T-cell (primary cell): Measurements from ENCODE around the gene PNPLA7. TPM values are rescaled to one million over a fixed set of nuclear protein-coding genes. Genes with fewer than 3 reads are reported as not detected.

Experiments used
- ATAC-seq, 4 experiments: fragments of 200-7000 bp in 3 of 4; fragments of 150-1000 bp in 1 of 4; cut with Tn5 transposase; replicated peaks in 1 of 4; 1 replicate in 3 of 4; 2 replicates in 1 of 4; pipeline ENCODE4 v1.10.0; 2021; ENCODE audit warnings: moderate library complexity in 3 of 4, mild to moderate bottlenecking in 2 of 4, moderate number of reproducible peaks in 1 of 4
- CTCF ChIA-PET, 2 donors: fragments of 300-600 bp; sonication (Branson Sonifier 250); formaldehyde crosslinking; loops; one replicate each; lab custom pipeline; 2022; ENCODE audit warnings: antibody characterized with exemption in 2 of 2; lab: Charles Lee
- POLR2A ChIA-PET, 2 donors: fragments of 300-600 bp; sonication (Branson Sonifier 250); formaldehyde crosslinking; loops; one replicate each; lab custom pipeline; 2022; ENCODE audit warnings: antibody characterized with exemption in 2 of 2; lab: Charles Lee
- DNase-seq, 35 experiments: peaks; one replicate each; pipeline versions ENCODE4 v3.0.0 to v3.0.0-alpha.2; 2013 to 2023
- H3K27ac ChIP-seq: one replicate; pipeline ENCODE4 v1.5.1; 2013; ENCODE audit warnings: low read length
- H3K27me3 ChIP-seq, 2 experiments: replicated peaks in 1 of 2; 1 replicate in 1 of 2; 2 replicates in 1 of 2; pipeline versions ENCODE4 v1.6.1 to v1.7.0; 2013; ENCODE audit warnings: low read length in 1 of 2, mixed read lengths in 1 of 2; ENCODE audit not compliant: control insufficient read depth in 2 of 2, insufficient read depth in 2 of 2; ENCODE audit errors: extremely low read depth in 1 of 2
- H3K36me3 ChIP-seq, 2 donors: 1 replicate in 1 of 2; 2 replicates in 1 of 2; pipeline versions ENCODE4 v1.6.1 to v1.7.0; 2013; ENCODE audit warnings: low read length in 1 of 2; ENCODE audit not compliant: control insufficient read depth in 2 of 2, insufficient read depth in 1 of 2; ENCODE audit errors: extremely low read depth in 1 of 2
- H3K4me1 ChIP-seq, 2 experiments: 1 replicate in 1 of 2; 2 replicates in 1 of 2; pipeline versions ENCODE4 v1.6.1 to v1.7.0; 2013; ENCODE audit warnings: low read length in 2 of 2, mixed read lengths in 1 of 2; ENCODE audit not compliant: insufficient read depth in 2 of 2, control insufficient read depth in 1 of 2; ENCODE audit errors: extremely low read depth in 1 of 2
- H3K4me3 ChIP-seq, 2 donors: 1 replicate in 1 of 2; 2 replicates in 1 of 2; pipeline versions ENCODE4 v1.5.1 to v1.7.0; 2013; ENCODE audit warnings: mild to moderate bottlenecking in 2 of 2, low read length in 1 of 2, moderate library complexity in 1 of 2; ENCODE audit not compliant: control insufficient read depth in 1 of 2; ENCODE audit errors: extremely low read depth in 1 of 2
- H3K9me3 ChIP-seq: 2 replicates; pipeline ENCODE4 v1.7.0; 2013
- H3K27ac Mint-ChIP-seq, 2 donors: one replicate each; pipeline ENCODE4 v1.8.0; 2020 to 2021; ENCODE audit warnings: mild to moderate bottlenecking in 2 of 2, mixed read lengths in 2 of 2
- H3K27me3 Mint-ChIP-seq, 2 donors: one replicate each; pipeline ENCODE4 v1.8.0; 2021 to 2022; ENCODE audit warnings: mixed read lengths in 2 of 2
- H3K36me3 Mint-ChIP-seq: one replicate; pipeline ENCODE4 v1.8.0; 2021; ENCODE audit warnings: mixed read lengths
- H3K4me1 Mint-ChIP-seq, 3 donors: one replicate each; pipeline ENCODE4 v1.8.0; 2020 to 2022; ENCODE audit warnings: mixed read lengths in 3 of 3, mild to moderate bottlenecking in 1 of 3
- H3K4me3 Mint-ChIP-seq, 3 donors: one replicate each; pipeline ENCODE4 v1.8.0; 2020 to 2022; ENCODE audit warnings: mild to moderate bottlenecking in 3 of 3, mixed read lengths in 3 of 3, moderate library complexity in 3 of 3
- H3K9me3 Mint-ChIP-seq, 3 donors: one replicate each; pipeline ENCODE4 v1.8.0; 2020 to 2022; ENCODE audit warnings: mixed read lengths in 3 of 3
- WGBS: methylation state at CpG from one replicate; pipeline ENCODE4 v1.1.5; 2013; ENCODE audit warnings: missing lambda C conversion rate; ENCODE audit not compliant: insufficient coverage; 5-methylcytosine and 5-hydroxymethylcytosine counted together
- total RNA-seq, 35 experiments: library from RNA in 6 of 35; stranded (reverse) in 6 of 35; fragments of 120-200 nt in 1 of 35; gene quantifications; one replicate each; pipeline versions ENCODE4 v1.2.1 to v1.2.4 and lab custom pipeline; 2013 to 2026

The PNPLA7 gene
- total RNA-seq, 5 donors from 2014 or later (not counting 1 experiment from before 2014, with no cell fraction given), result 11.7 to 20.0 (median 15.6) TPM

GRCh38 chr9:137579259-137579604 lies 29.0 kb upstream of the PNPLA7 start:
- Histone ChIP-seq H3K36me3 (peaks cover 4 to 23% of the 10 kb centered on the region in 2 donors), H3K4me1 (peaks cover 9 to 32% of the 10 kb centered on the region in 2 experiments), H3K9me3 (no peaks in the 10 kb centered on the region), H3K4me3 (peak overlapping the region; percentile 54 to 79), H3K27ac (no peak overlapping the region), H3K27me3 (no peaks in the 10 kb centered on the region)
- Mint-ChIP-seq H3K36me3 (peaks cover 23% of the 10 kb centered on the region), H3K27ac (peak overlapping the region; percentile 57 to 74), H3K9me3 (no peaks in the 10 kb centered on the region), H3K4me3 (peak overlapping the region; percentile 75 to 79 (median 76)), H3K27me3 (no peaks in the 10 kb centered on the region), H3K4me1 (peaks cover 32 to 40% (median 37%) of the 10 kb centered on the region in 3 donors)
- DNase-seq (no peak), ATAC-seq (no peak)
- ChIA-PET POLR2A (no interaction called here), CTCF (interaction anchor here (0.6 to 2.5 kb wide), 8 partner anchors 9 to 255 kb away, joined by 3 to 6 read pairs (median 4); partner anchors contain the start of gene ZMYND19 (in 1 of the 2))
- 56% methylated on average over 14 of the region's 19 CpGs for WGBS

GRCh38 chr9:137578518-137579258 lies 28.5 kb upstream of the PNPLA7 start, which contains the start of gene DPH7:
DPH7 (minus strand) TSS chr9:137578925; CDS start chr9:137578777, 148 bp downstream.
- ATAC-seq (peak; percentile 97 to 99 (median 98)), DNase-seq (peak; percentile 78 to 99 (median 94))
- Histone ChIP-seq H3K27me3 (no peaks in the 10 kb centered on the region), H3K9me3 (no peaks in the 10 kb centered on the region), H3K4me1 (peaks cover 9 to 32% of the 10 kb centered on the region in 2 experiments), H3K4me3 (peak within 1 kb of the TSS; percentile 54 to 79), H3K27ac (no peak within 1 kb of the TSS), H3K36me3 (peaks cover 6 to 26% of the 10 kb centered on the region in 2 donors)
- Mint-ChIP-seq H3K27me3 (no peaks in the 10 kb centered on the region), H3K4me3 (peak within 1 kb of the TSS; percentile 75 to 79 (median 76)), H3K36me3 (peaks cover 23% of the 10 kb centered on the region), H3K27ac (peak within 1 kb of the TSS; percentile 57 to 74), H3K9me3 (no peaks in the 10 kb centered on the region), H3K4me1 (peaks cover 32 to 40% (median 37%) of the 10 kb centered on the region in 3 donors)
- 4% methylated on average over 82 of the region's 82 CpGs for WGBS
- POLR2A ChIA-PET, result interaction anchor here in 1 of 2 donors (0.7 kb wide), 1 partner anchor 118 kb away, joined by 6 read pairs; no protein-coding TSS in a partner anchor
- CTCF ChIA-PET, result interaction anchor here in 1 of 2 donors (0.6 to 1.4 kb wide), 4 partner anchors 10 to 38 kb away, joined by 3 to 5 read pairs (median 4); no protein-coding TSS in a partner anchor

DNA sequence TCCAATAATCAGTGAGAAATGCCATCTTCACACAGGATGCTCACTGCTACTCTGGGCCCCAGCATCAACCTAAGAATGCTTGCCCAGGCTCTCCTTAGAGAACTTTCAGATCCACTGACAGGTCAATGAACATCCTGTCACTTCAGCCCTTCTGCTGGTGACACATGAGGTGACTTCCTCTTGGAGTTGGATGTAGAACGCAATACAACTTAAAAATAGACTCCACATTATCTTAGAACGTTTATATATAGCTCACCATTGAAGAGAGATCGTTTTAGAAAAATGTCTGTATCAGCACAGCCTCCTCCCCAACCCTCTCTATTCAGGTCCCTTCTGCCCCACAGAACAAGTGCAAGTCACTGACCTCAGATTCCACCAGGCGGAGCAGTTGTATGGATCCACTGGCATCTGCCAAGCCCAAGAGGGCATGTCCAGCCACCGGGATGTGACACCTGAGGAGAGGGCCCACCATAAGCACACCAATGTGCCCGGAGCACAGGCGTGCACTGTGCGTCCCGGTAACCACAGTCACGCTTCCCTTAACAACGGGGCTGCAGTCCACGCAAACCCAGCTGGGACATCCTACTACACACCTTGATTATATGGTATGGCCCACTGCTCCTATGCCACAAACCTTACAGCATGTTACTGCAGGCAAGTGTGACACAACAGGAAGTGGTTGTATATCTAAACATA lies 25.7 kb upstream of the PNPLA7 start:
- 79% methylated on average over 3 of the region's 12 CpGs for WGBS
- H3K36me3 Mint-ChIP-seq, result peaks cover 24% of the 10 kb centered on the region
- POLR2A ChIA-PET, result no interaction called here

GRCh38 chr9:137575364-137575715 lies 25.1 kb upstream of the PNPLA7 start:
- peak overlapping the region in 1 of 3 donors; percentile 51 for H3K4me3 Mint-ChIP-seq
- H3K27ac Mint-ChIP-seq, result no peak overlapping the region
- ChIA-PET POLR2A (no interaction called here), CTCF (no interaction called here)
- DNase-seq (no peak), ATAC-seq (no peak)
- Histone ChIP-seq H3K27ac (no peak overlapping the region), H3K4me1 (peaks cover 9 to 32% of the 10 kb centered on the region in 2 experiments), H3K4me3 (no peak overlapping the region), H3K27me3 (no peaks in the 10 kb centered on the region), H3K36me3 (peaks cover 10 to 35% of the 10 kb centered on the region in 2 donors), H3K9me3 (no peaks in the 10 kb centered on the region)
- H3K4me1 Mint-ChIP-seq, result peaks cover 39 to 44% (median 42%) of the 10 kb centered on the region in 3 donors
- H3K36me3 Mint-ChIP-seq, result peaks cover 29% of the 10 kb centered on the region
- H3K27me3 Mint-ChIP-seq, result no peaks in the 10 kb centered on the region
- no peaks in the 10 kb centered on the region for H3K9me3 Mint-ChIP-seq
- 70% methylated on average over 8 of the region's 9 CpGs for WGBS

More for the DNA sequence above, 25.7 kb upstream of the PNPLA7 start:
- no peak for DNase-seq
- no peaks in the 10 kb centered on the region for H3K9me3 ChIP-seq
- no peak overlapping the region for H3K4me3 ChIP-seq
- H3K36me3 ChIP-seq, result peaks cover 10 to 30% of the 10 kb centered on the region in 2 donors
- peaks cover 33 to 40% (median 37%) of the 10 kb centered on the region in 3 donors for H3K4me1 Mint-ChIP-seq
- H3K27me3 ChIP-seq, result no peaks in the 10 kb centered on the region
- no peaks in the 10 kb centered on the region for H3K9me3 Mint-ChIP-seq
- ATAC-seq, result no peak
- no peaks in the 10 kb centered on the region for H3K27me3 Mint-ChIP-seq
- no peak overlapping the region for H3K27ac Mint-ChIP-seq
- peak overlapping the region in 2 of 3 donors; percentile 51 to 75 for H3K4me3 Mint-ChIP-seq
- CTCF ChIA-PET, result no interaction called here
- H3K4me1 ChIP-seq, result peaks cover 9 to 32% of the 10 kb centered on the region in 2 experiments
- no peak overlapping the region for H3K27ac ChIP-seq

- ATAC-seq (no peak), DNase-seq (no peak)
- Mint-ChIP-seq H3K4me3 (no peak overlapping the region), H3K4me1 (peaks cover 41 to 44% (median 42%) of the 10 kb centered on the region in 3 donors), H3K36me3 (peaks cover 30% of the 10 kb centered on the region), H3K27me3 (no peaks in the 10 kb centered on the region), H3K9me3 (no peaks in the 10 kb centered on the region), H3K27ac (no peak overlapping the region)
- H3K27ac ChIP-seq, result no peak overlapping the region
- 96% methylated on average over 7 of the region's 10 CpGs for WGBS
- H3K4me1 ChIP-seq, result peaks cover 9 to 29% of the 10 kb centered on the region in 2 experiments
- ChIA-PET POLR2A (interaction anchor here (0.6 kb wide), 2 partner anchors 46 to 262 kb away, joined by 4 to 10 read pairs; no protein-coding TSS in a partner anchor), CTCF (no interaction called here)
- H3K9me3 ChIP-seq, result no peaks in the 10 kb centered on the region
- H3K36me3 ChIP-seq, result peaks cover 10 to 36% of the 10 kb centered on the region in 2 donors
- H3K4me3 ChIP-seq, result no peak overlapping the region
- no peaks in the 10 kb centered on the region for H3K27me3 ChIP-seq
Measured at GRCh38 chr9:137574192-137574591, 24.0 kb upstream of the PNPLA7 start.

DNA sequence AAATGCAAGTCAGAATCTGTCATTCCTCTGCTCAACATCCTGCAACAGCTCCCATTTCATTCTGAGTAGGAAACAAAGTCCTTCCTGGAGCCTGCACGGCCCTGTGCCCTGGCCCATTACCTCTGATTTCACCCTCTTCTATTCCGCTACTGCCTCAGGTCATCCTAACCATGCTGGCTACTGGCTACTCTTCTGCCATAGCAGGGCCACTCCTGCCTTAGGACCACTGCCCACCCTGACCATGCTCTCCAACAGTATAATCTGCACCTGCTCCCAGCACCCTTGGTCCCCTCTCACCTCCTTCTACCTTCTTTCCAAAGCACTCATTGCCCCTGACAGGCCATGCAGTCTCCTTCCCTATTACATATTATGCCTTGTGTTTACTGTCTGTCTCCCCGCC lies 20.4 kb upstream of the PNPLA7 start:
- Histone ChIP-seq H3K27ac (no peak overlapping the region), H3K27me3 (no peaks in the 10 kb centered on the region), H3K9me3 (no peaks in the 10 kb centered on the region), H3K36me3 (peaks cover 10 to 35% of the 10 kb centered on the region in 2 donors), H3K4me1 (no peaks in the 10 kb centered on the region), H3K4me3 (no peak overlapping the region)
- peak overlapping the region in 1 of 2 donors; percentile 58 for H3K27ac Mint-ChIP-seq
- no peak for ATAC-seq
- CTCF ChIA-PET, result no interaction called here
- peaks cover 15 to 23% (median 16%) of the 10 kb centered on the region in 3 donors for H3K4me1 Mint-ChIP-seq
- no peaks in the 10 kb centered on the region for H3K27me3 Mint-ChIP-seq
- 96% methylated on average over 2 of the region's 3 CpGs for WGBS
- POLR2A ChIA-PET, result no interaction called here
- no peak overlapping the region for H3K4me3 Mint-ChIP-seq
- DNase-seq, result no peak
- H3K9me3 Mint-ChIP-seq, result no peaks in the 10 kb centered on the region
- H3K36me3 Mint-ChIP-seq, result peaks cover 25% of the 10 kb centered on the region
